ENCODE measurements around the gene C1orf159.
"Not testable (repeated sequence)": the region's sequence is repeated elsewhere in the genome, so short reads cannot be mapped to it uniquely, and the experiment has no call there.

Gene C1orf159

GRCh38 chr1:1149416-1149815 is 33.5 kb upstream of the C1orf159 start:
- DNase-seq (ENCODE audit: low read depth, low spot score) = no peak

- no peak for DNase-seq (ENCODE audit: low read depth, low spot score)
Observed at GRCh38 chr1:1148569-1148968, 32.7 kb upstream of the C1orf159 start.

GRCh38 chr1:1148061-1148460 is 32.2 kb upstream of the C1orf159 start:
- no peak for DNase-seq (ENCODE audit: low read depth, low spot score)

- DNase-seq (ENCODE audit: low read depth, low spot score) = no peak
Observed at GRCh38 chr1:1146596-1146995, 30.7 kb upstream of the C1orf159 start.

GRCh38 chr1:1146026-1146425 is 30.1 kb upstream of the C1orf159 start:
- DNase-seq (ENCODE audit: low read depth, low spot score) = no peak

GRCh38 chr1:1145547-1145914 is 29.6 kb upstream of the C1orf159 start:
- DNase-seq (ENCODE audit: low read depth, low spot score) = no peak

- no peak for DNase-seq (ENCODE audit: low read depth, low spot score)
Observed at GRCh38 chr1:1144843-1145546, 29.1 kb upstream of the C1orf159 start.

- DNase-seq (ENCODE audit: low read depth, low spot score) = no peak
Observed at GRCh38 chr1:1144122-1144842, 28.4 kb upstream of the C1orf159 start.

- DNase-seq (ENCODE audit: low read depth, low spot score) = no peak
Observed at GRCh38 chr1:1143636-1144035, 27.7 kb upstream of the C1orf159 start.

GRCh38 chr1:1142844-1143243 is 27.0 kb upstream of the C1orf159 start:
- DNase-seq (ENCODE audit: low read depth, low spot score) = no peak

- DNase-seq (ENCODE audit: low read depth, low spot score) = not testable (repeated sequence)
Observed at GRCh38 chr1:1142352-1142751, 26.5 kb upstream of the C1orf159 start.

- no peak for DNase-seq (ENCODE audit: low read depth, low spot score)
Observed at GRCh38 chr1:1141911-1142250, 26.0 kb upstream of the C1orf159 start.

GRCh38 chr1:1141244-1141910 is 25.5 kb upstream of the C1orf159 start:
- no peak for DNase-seq (ENCODE audit: low read depth, low spot score)

GRCh38 chr1:1140673-1141072 is 24.8 kb upstream of the C1orf159 start:
- no peak for DNase-seq (ENCODE audit: low read depth, low spot score)

GRCh38 chr1:1137256-1138045 is 21.6 kb upstream of the C1orf159 start:
- DNase-seq (ENCODE audit: low read depth, low spot score) = no peak

- no peak for DNase-seq (ENCODE audit: low read depth, low spot score)
Observed at GRCh38 chr1:1136547-1137230, 20.8 kb upstream of the C1orf159 start.

GRCh38 chr1:1135339-1136136 is 19.6 kb upstream of the C1orf159 start:
- DNase-seq (ENCODE audit: low read depth, low spot score) = no peak

- no peak for DNase-seq (ENCODE audit: low read depth, low spot score)
Observed at GRCh38 chr1:1134300-1134970, 18.5 kb upstream of the C1orf159 start.

- DNase-seq (ENCODE audit: low read depth, low spot score) = no peak
Observed at GRCh38 chr1:1132956-1133750, 17.3 kb upstream of the C1orf159 start.
